K562 (cell line): ENCODE measurements around the gene GNS. TPM values are rescaled to one million over a fixed set of nuclear protein-coding genes. Genes with fewer than 3 reads are reported as not detected.

Source experiments
- DACH1 ChIP-seq: fragments of 450-650 bp; IDR thresholded peaks from 2 replicates; pipeline ENCODE4 v1.6.1; 2018; ENCODE audit not compliant: partially characterized antibody
- DIDO1 ChIP-seq: fragments of 450-650 bp; IDR thresholded peaks from 2 replicates; pipeline ENCODE4 v1.6.1; 2016; ENCODE audit warnings: low read depth, missing biosample characterization, missing genetic modification characterization
- L3MBTL2 ChIP-seq: fragments of 450-650 bp; IDR thresholded peaks from 2 replicates; pipeline ENCODE4 v1.6.1; 2016; ENCODE audit warnings: mild to moderate bottlenecking, moderate library complexity
- PHB2 ChIP-seq: fragments of 450-650 bp; IDR thresholded peaks from 2 replicates; pipeline ENCODE4 v1.6.1; 2017; ENCODE audit warnings: low read depth
- SUPT5H ChIP-seq: fragments of 450-650 bp; IDR thresholded peaks from 2 replicates; pipeline ENCODE4 v1.6.1; 2016
- ZBED1 ChIP-seq: IDR thresholded peaks from 2 replicates; pipeline ENCODE4 v1.6.1; 2014
- ZNF239 ChIP-seq: fragments of 250-450 bp; sonication (Bioruptor Pico); IDR thresholded peaks from 2 replicates; pipeline ENCODE4 v1.4.0; 2020; ENCODE audit warnings: mild to moderate bottlenecking
- ZNF408 ChIP-seq: fragments of 250-450 bp; sonication (Bioruptor Pico); IDR thresholded peaks from 2 replicates; pipeline ENCODE4 v1.4.0; 2020; ENCODE audit warnings: low read depth, mild to moderate bottlenecking, moderate library complexity
- ZSCAN29 ChIP-seq: fragments of 450-650 bp; IDR thresholded peaks from 2 replicates; pipeline ENCODE4 v1.6.1; 2017
- ZSCAN32 ChIP-seq: fragments of 450-650 bp; formaldehyde crosslinking; IDR thresholded peaks from 2 replicates; pipeline ENCODE4 v1.4.0; 2020; ENCODE audit warnings: mild to moderate bottlenecking, moderate library complexity
- ZZZ3 ChIP-seq: fragments of 450-650 bp; IDR thresholded peaks from 2 replicates; pipeline ENCODE4 v1.6.1; 2016; ENCODE audit warnings: antibody characterized with exemption, mild to moderate bottlenecking, moderate library complexity
- polyA plus RNA-seq, 8 experiments: library from polyadenylated mRNA; depleted of rRNA in 4 of 8; stranded (reverse) in 5 of 8; unstranded in 3 of 8; fragments of >200 nt; fragmentation: Nextera tagmentation in 2 of 8; fragmentation: Illumina TruSeq in 1 of 8; extraction: Ambion mirVana in 2 of 8; extraction: Trizol in 1 of 8; gene quantifications; 2 replicates each; pipeline versions ENCODE4 v1.2.1 to v1.2.3, GENCODE V29; 2011 to 2014; ENCODE audit warnings: inconsistent platforms in 1 of 8, missing spikeins in 1 of 8
- total RNA-seq, 7 experiments: library from RNA; depleted of rRNA in 6 of 7; stranded (reverse); fragments of >200 nt in 6 of 7; fragmentation: Illumina TruSeq in 2 of 7; extraction: Trizol in 2 of 7; gene quantifications; 2 replicates each; pipeline versions ENCODE4 v1.2.1 to v1.2.3, GENCODE V29; 2011 to 2021; ENCODE audit warnings: low replicate concordance in 1 of 7
- TF ChIP-seq, protein P1 (sequence below): conservative IDR thresholded peaks from 2 replicates; pipeline ENCODE4 v1.6.1; 2011; ENCODE audit warnings: low read depth, mild to moderate bottlenecking, low read length; ENCODE audit not compliant: control insufficient read depth
- TF ChIP-seq, protein P2 (sequence below): sonication (generic); formaldehyde crosslinking; IDR thresholded peaks from 2 replicates; pipeline ENCODE4 v1.9.0; 2022; ENCODE audit warnings: mild to moderate bottlenecking, missing genetic modification reagents
- TF ChIP-seq, protein P3 (sequence below): fragments of 250-450 bp; sonication (Bioruptor Pico); IDR thresholded peaks from 2 replicates; pipeline ENCODE4 v1.4.0; 2020
- TF ChIP-seq, protein P4 (sequence below), 2 experiments: IDR thresholded peaks; 2 replicates each; pipeline ENCODE4 v1.6.1; 2012; ENCODE audit warnings: improper control_type of control experiment in 2 of 2, low read depth in 2 of 2, low read length in 2 of 2, borderline replicate concordance in 1 of 2
- TF ChIP-seq, protein P5 (sequence below): sonication (generic); formaldehyde crosslinking; IDR thresholded peaks from 2 replicates; pipeline ENCODE4 v1.5.0; 2020; ENCODE audit warnings: missing genetic modification reagents

GNS gene
- total and polyA plus RNA-seq, 9 of the 15 experiments (the other 6 are each of a cell fraction or from before 2014, with no cell fraction given): 4.6 to 30.3 (median 18.9) TPM

DNA sequence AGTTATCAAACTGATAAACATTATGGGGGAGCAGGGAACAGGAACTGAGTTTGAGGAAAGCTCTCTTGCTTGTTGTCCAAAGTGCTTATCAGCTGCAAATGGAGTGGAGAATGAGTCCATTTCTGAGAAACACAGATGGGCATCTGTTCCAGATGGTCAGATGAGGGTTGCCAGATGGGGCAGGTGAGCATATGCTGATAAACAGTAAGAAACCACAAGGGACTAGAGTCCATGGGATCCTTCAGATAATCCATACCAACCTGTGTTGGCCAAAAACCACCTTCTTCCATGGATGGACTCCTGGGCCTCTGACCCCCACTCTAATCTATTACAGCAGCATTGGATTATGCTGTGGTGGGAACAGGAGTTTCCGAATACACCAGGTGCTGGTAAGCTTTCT, 38.3 kb downstream of the GNS start (continued):
- TF ChIP-seq, protein P1, sequence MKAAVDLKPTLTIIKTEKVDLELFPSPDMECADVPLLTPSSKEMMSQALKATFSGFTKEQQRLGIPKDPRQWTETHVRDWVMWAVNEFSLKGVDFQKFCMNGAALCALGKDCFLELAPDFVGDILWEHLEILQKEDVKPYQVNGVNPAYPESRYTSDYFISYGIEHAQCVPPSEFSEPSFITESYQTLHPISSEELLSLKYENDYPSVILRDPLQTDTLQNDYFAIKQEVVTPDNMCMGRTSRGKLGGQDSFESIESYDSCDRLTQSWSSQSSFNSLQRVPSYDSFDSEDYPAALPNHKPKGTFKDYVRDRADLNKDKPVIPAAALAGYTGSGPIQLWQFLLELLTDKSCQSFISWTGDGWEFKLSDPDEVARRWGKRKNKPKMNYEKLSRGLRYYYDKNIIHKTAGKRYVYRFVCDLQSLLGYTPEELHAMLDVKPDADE: no peak
- TF ChIP-seq, protein P2, sequence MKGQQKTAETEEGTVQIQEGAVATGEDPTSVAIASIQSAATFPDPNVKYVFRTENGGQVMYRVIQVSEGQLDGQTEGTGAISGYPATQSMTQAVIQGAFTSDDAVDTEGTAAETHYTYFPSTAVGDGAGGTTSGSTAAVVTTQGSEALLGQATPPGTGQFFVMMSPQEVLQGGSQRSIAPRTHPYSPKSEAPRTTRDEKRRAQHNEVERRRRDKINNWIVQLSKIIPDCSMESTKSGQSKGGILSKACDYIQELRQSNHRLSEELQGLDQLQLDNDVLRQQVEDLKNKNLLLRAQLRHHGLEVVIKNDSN (CRISPR knock-in tag): no peak
- TF ChIP-seq DIDO1 (tag) (no peak), ZSCAN32 (CRISPR knock-in tag) (no peak), SUPT5H (no peak), L3MBTL2 (no peak), ZNF408 (no peak), PHB2 (peak; percentile 83), ZSCAN29 (no peak), DACH1 (peak; percentile 27), ZZZ3 (no peak), ZNF239 (CRISPR knock-in tag) (no peak), ZBED1 (peak; percentile 86; the same call in 1 of the 2 replicates)
- TF ChIP-seq, protein P3, sequence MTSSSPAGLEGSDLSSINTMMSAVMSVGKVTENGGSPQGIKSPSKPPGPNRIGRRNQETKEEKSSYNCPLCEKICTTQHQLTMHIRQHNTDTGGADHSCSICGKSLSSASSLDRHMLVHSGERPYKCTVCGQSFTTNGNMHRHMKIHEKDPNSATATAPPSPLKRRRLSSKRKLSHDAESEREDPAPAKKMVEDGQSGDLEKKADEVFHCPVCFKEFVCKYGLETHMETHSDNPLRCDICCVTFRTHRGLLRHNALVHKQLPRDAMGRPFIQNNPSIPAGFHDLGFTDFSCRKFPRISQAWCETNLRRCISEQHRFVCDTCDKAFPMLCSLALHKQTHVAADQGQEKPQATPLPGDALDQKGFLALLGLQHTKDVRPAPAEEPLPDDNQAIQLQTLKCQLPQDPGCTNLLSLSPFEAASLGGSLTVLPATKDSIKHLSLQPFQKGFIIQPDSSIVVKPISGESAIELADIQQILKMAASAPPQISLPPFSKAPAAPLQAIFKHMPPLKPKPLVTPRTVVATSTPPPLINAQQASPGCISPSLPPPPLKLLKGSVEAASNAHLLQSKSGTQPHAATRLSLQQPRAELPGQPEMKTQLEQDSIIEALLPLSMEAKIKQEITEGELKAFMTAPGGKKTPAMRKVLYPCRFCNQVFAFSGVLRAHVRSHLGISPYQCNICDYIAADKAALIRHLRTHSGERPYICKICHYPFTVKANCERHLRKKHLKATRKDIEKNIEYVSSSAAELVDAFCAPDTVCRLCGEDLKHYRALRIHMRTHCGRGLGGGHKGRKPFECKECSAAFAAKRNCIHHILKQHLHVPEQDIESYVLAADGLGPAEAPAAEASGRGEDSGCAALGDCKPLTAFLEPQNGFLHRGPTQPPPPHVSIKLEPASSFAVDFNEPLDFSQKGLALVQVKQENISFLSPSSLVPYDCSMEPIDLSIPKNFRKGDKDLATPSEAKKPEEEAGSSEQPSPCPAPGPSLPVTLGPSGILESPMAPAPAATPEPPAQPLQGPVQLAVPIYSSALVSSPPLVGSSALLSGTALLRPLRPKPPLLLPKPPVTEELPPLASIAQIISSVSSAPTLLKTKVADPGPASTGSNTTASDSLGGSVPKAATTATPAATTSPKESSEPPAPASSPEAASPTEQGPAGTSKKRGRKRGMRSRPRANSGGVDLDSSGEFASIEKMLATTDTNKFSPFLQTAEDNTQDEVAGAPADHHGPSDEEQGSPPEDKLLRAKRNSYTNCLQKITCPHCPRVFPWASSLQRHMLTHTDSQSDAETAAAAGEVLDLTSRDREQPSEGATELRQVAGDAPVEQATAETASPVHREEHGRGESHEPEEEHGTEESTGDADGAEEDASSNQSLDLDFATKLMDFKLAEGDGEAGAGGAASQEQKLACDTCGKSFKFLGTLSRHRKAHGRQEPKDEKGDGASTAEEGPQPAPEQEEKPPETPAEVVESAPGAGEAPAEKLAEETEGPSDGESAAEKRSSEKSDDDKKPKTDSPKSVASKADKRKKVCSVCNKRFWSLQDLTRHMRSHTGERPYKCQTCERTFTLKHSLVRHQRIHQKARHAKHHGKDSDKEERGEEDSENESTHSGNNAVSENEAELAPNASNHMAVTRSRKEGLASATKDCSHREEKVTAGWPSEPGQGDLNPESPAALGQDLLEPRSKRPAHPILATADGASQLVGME (CRISPR knock-in tag): no peak
- TF ChIP-seq, protein P4, sequence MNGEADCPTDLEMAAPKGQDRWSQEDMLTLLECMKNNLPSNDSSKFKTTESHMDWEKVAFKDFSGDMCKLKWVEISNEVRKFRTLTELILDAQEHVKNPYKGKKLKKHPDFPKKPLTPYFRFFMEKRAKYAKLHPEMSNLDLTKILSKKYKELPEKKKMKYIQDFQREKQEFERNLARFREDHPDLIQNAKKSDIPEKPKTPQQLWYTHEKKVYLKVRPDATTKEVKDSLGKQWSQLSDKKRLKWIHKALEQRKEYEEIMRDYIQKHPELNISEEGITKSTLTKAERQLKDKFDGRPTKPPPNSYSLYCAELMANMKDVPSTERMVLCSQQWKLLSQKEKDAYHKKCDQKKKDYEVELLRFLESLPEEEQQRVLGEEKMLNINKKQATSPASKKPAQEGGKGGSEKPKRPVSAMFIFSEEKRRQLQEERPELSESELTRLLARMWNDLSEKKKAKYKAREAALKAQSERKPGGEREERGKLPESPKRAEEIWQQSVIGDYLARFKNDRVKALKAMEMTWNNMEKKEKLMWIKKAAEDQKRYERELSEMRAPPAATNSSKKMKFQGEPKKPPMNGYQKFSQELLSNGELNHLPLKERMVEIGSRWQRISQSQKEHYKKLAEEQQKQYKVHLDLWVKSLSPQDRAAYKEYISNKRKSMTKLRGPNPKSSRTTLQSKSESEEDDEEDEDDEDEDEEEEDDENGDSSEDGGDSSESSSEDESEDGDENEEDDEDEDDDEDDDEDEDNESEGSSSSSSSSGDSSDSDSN (IDR thresholded peaks at IDR 0.05; ENCODE audit: borderline replicate concordance in 1 of 2, low read depth in 2 of 2, low read length in 2 of 2): no peak
- TF ChIP-seq, protein P5, sequence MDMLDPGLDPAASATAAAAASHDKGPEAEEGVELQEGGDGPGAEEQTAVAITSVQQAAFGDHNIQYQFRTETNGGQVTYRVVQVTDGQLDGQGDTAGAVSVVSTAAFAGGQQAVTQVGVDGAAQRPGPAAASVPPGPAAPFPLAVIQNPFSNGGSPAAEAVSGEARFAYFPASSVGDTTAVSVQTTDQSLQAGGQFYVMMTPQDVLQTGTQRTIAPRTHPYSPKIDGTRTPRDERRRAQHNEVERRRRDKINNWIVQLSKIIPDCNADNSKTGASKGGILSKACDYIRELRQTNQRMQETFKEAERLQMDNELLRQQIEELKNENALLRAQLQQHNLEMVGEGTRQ (CRISPR knock-in tag): no peak
